Glutamatergic neuron (in vitro differentiated cells): Measurements from ENCODE around the gene HAVCR2. TPM values are rescaled to one million over a fixed set of nuclear protein-coding genes. Genes with fewer than 3 reads are reported as not detected.
"Not testable (repeated sequence)": the region's sequence is repeated elsewhere in the genome, so short reads cannot be mapped to it uniquely, and the experiment has no call there.

ENCODE experiments used
- DNase-seq: peaks from one replicate; pipeline ENCODE4 v3.0.0; 2022
- H3K27ac Mint-ChIP-seq: one replicate; pipeline ENCODE4 v1.8.0; 2020; ENCODE audit warnings: mild to moderate bottlenecking, mixed read lengths, inconsistent platforms; ENCODE audit not compliant: unreplicated experiment
- H3K27me3 Mint-ChIP-seq: one replicate; pipeline ENCODE4 v1.8.0; 2020; ENCODE audit warnings: mild to moderate bottlenecking, moderate library complexity, mixed read lengths, inconsistent platforms; ENCODE audit not compliant: unreplicated experiment
- H3K36me3 Mint-ChIP-seq: one replicate; pipeline ENCODE4 v1.8.0; 2020; ENCODE audit warnings: mild to moderate bottlenecking, mixed read lengths, inconsistent platforms; ENCODE audit not compliant: unreplicated experiment
- H3K4me1 Mint-ChIP-seq: one replicate; pipeline ENCODE4 v1.8.0; 2020; ENCODE audit warnings: mild to moderate bottlenecking, low read depth, mixed read lengths, inconsistent platforms; ENCODE audit not compliant: unreplicated experiment
- H3K4me3 Mint-ChIP-seq: one replicate; pipeline ENCODE4 v1.8.0; 2020; ENCODE audit warnings: mild to moderate bottlenecking, mixed read lengths, inconsistent platforms; ENCODE audit not compliant: unreplicated experiment
- H3K9me3 Mint-ChIP-seq: one replicate; pipeline ENCODE4 v1.8.0; 2020; ENCODE audit warnings: mild to moderate bottlenecking, moderate library complexity, mixed read lengths, inconsistent platforms; ENCODE audit not compliant: unreplicated experiment
- CTCF ChIP-seq: fragments of 200-600 bp; sonication (generic); IDR thresholded peaks from one replicate; pipeline ENCODE4 v1.5.0; 2021; ENCODE audit not compliant: partially characterized antibody, unreplicated experiment
- total RNA-seq: library from RNA; stranded (reverse); fragmentation: NEBNext Ultra II Directional; extraction: Animal tissue kit (Norgen Biotek cat#: 25700); gene quantifications from one replicate; pipeline ENCODE4 v1.2.1, GENCODE V29; 2021; ENCODE audit not compliant: unreplicated experiment

The HAVCR2 gene
- total RNA-seq, 1 donor from 2014 or later: not detected

GRCh38 chr5:157057459-157058370 is 51.1 kb downstream of the HAVCR2 start:
- TF ChIP-seq CTCF: no peak
- Mint-ChIP-seq H3K27ac (no peak overlapping the region), H3K9me3 (no peaks in the 10 kb centered on the region), H3K27me3 (peaks cover 1% of the 10 kb centered on the region), H3K4me3 (no peak overlapping the region), H3K4me1 (no peaks in the 10 kb centered on the region), H3K36me3 (no peaks in the 10 kb centered on the region)
- no peak for DNase-seq

GRCh38 chr5:157056848-157057247 is 52.0 kb downstream of the HAVCR2 start:
- H3K27ac Mint-ChIP-seq, H3K4me1 Mint-ChIP-seq: not testable (repeated sequence)

DNA sequence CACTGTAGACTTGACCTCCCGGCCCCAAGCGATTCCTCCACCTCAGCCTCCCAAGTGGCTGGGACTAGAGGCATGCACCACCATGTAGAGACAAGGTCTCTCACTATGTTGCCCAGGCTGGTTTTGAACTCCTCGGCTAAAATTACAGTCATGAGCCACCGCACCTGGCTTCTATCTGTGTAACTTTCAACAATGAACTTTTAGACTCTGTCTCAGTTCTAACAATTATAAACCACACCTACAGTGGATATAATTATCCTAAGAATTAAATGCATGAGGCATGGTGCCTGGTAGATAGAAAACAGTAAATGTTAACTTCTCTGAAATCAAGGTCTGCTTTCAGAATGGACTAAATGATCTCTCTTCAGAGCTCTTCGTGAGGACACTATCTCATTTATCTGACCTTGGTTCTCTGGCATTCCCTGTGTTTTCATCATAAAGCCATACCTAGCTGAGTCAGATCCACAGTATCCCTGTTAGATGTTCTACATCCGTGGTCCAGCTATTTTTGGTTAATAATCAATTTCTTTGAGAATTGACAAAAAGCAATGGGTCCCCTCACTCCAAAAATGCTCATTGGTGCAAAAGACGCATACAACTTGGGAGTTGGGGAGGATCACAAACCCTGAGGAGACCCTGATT is 57.1 kb downstream of the HAVCR2 start:
- Mint-ChIP-seq H3K9me3 (peaks cover 2% of the 10 kb centered on the region), H3K27me3 (no peaks in the 10 kb centered on the region), H3K4me1 (no peaks in the 10 kb centered on the region), H3K4me3 (no peak overlapping the region), H3K27ac (no peak overlapping the region), H3K36me3 (no peaks in the 10 kb centered on the region)
- DNase-seq: no peak
- no peak for TF ChIP-seq CTCF

More at GRCh38 chr5:157056848-157057247, 52.0 kb downstream of the HAVCR2 start:
- not testable (repeated sequence) for DNase-seq, H3K4me3 Mint-ChIP-seq, H3K9me3 Mint-ChIP-seq, H3K27me3 Mint-ChIP-seq, H3K36me3 Mint-ChIP-seq

GRCh38 chr5:157050050-157050449 is 58.8 kb downstream of the HAVCR2 start:
- peaks cover 2% of the 10 kb centered on the region for H3K9me3 Mint-ChIP-seq
- H3K4me1 Mint-ChIP-seq: no peaks in the 10 kb centered on the region
- no peak for TF ChIP-seq CTCF
- no peaks in the 10 kb centered on the region for H3K27me3 Mint-ChIP-seq
- no peak overlapping the region for H3K4me3 Mint-ChIP-seq
- no peaks in the 10 kb centered on the region for H3K36me3 Mint-ChIP-seq
- no peak overlapping the region for H3K27ac Mint-ChIP-seq
- no peak for DNase-seq

GRCh38 chr5:157049605-157050004 is 59.2 kb downstream of the HAVCR2 start:
- Mint-ChIP-seq H3K9me3 (peaks cover 2% of the 10 kb centered on the region), H3K4me3 (no peak overlapping the region)
- TF ChIP-seq CTCF: no peak

More at GRCh38 chr5:157049605-157050004, 59.2 kb downstream of the HAVCR2 start:
- no peak for DNase-seq
- no peak overlapping the region for H3K27ac Mint-ChIP-seq
- H3K36me3 Mint-ChIP-seq: no peaks in the 10 kb centered on the region
- no peaks in the 10 kb centered on the region for H3K4me1 Mint-ChIP-seq
- H3K27me3 Mint-ChIP-seq: no peaks in the 10 kb centered on the region
